ENCODE results near the gene ARHGEF11. TPM values are rescaled to one million over a fixed set of nuclear protein-coding genes. Genes with fewer than 3 reads are reported as not detected.

ARHGEF11 gene
- total and polyA plus RNA-seq, 9 of the 15 experiments (the other 6 are each of a cell fraction or from before 2014, with no cell fraction given) = 0.14 to 15.5 (median 9.0) TPM

GRCh38 chr1:156894711-156895454 is 150.7 kb downstream of the ARHGEF11 start (continued):
- no peak for TF ChIP-seq FOXP4 (CRISPR knock-in tag; IDR thresholded peaks at IDR 0.05; ENCODE audit: borderline replicate concordance)
- no peak for TF ChIP-seq ZNF586 (CRISPR knock-in tag; conservative IDR thresholded peaks at IDR 0.05)
- TF ChIP-seq RBM15 (IDR thresholded peaks at IDR 0.05; ENCODE audit: insufficient read depth, low read length) = no peak
- TF ChIP-seq CHD2 (IDR thresholded peaks at IDR 0.05; ENCODE audit: low read depth, low read length) = no peak
- no peak for TF ChIP-seq ZNF507 (tag; conservative IDR thresholded peaks at IDR 0.05)
- TF ChIP-seq ZNF512 (tag; IDR thresholded peaks at IDR 0.05) = no peak
- TF ChIP-seq UBTF (IDR thresholded peaks at IDR 0.05; ENCODE audit: borderline replicate concordance in 1 of 2, low read depth in 2 of 2, low read length in 2 of 2) = peak in 1 of 2 experiments; percentile 82; a peak in 2 of 4 replicates
- no peak for TF ChIP-seq ZBED1 (IDR thresholded peaks at IDR 0.05)
- TF ChIP-seq POLR2A (conservative IDR thresholded peaks at IDR 0.05) = peak; percentile 35; the same call in 1 of the 2 replicates
- TF ChIP-seq SAFB2 (IDR thresholded peaks at IDR 0.05; ENCODE audit: borderline replicate concordance, low read depth, low read length, severe bottlenecking) = no peak
- no peak for TF ChIP-seq SNAPC5 (CRISPR knock-in tag; IDR thresholded peaks at IDR 0.05)
- peak; percentile 88 for TF ChIP-seq NCOR1 (IDR thresholded peaks at IDR 0.05)
- no peak for TF ChIP-seq KAT8 (IDR thresholded peaks at IDR 0.05; ENCODE audit: low read depth)
- TF ChIP-seq ELK3 (CRISPR knock-in tag; IDR thresholded peaks at IDR 0.05) = no peak
- TF ChIP-seq MCM7 (IDR thresholded peaks at IDR 0.05) = no peak
- no peak for TF ChIP-seq PTBP1 (IDR thresholded peaks at IDR 0.05; ENCODE audit: low read depth, low read length)
- no peak; the same call in 1 of the 2 replicates for TF ChIP-seq FOSL1 (tag; conservative IDR thresholded peaks at IDR 0.05)
- TF ChIP-seq ZNF740 (CRISPR knock-in tag; IDR thresholded peaks at IDR 0.05) = no peak
- TF ChIP-seq ZNF740 (tag; IDR thresholded peaks at IDR 0.05) = no peak
- TF ChIP-seq FOXJ2 (tag; IDR thresholded peaks at IDR 0.05) = no peak
- no peak for TF ChIP-seq FIP1L1 (IDR thresholded peaks at IDR 0.05; ENCODE audit: low read depth, low read length, poor library complexity, severe bottlenecking)

Data from K562 (cell line).